ENCODE data around the gene PAQR5.

PAQR5 gene

GRCh38 chr15:69388260-69388705 is 89.6 kb downstream of the PAQR5 start:
- H3K4me1 ChIP-seq (ENCODE audit: control insufficient read depth, insufficient read depth, low read length) = peaks cover 11% of the 10 kb centered on the region
- H3K36me3 ChIP-seq (ENCODE audit: insufficient read depth, low read length) = no peaks in the 10 kb centered on the region
- no peaks in the 10 kb centered on the region for H3K9me3 ChIP-seq (replicated peaks; ENCODE audit: low read length)
- H3K4me3 ChIP-seq (ENCODE audit: low read length) = no peak overlapping the region
- no peak overlapping the region for H3K4me2 ChIP-seq (ENCODE audit: low read length)
- no peaks in the 10 kb centered on the region for H3K27me3 ChIP-seq (ENCODE audit: control insufficient read depth, insufficient read depth, low read length)
- no peak overlapping the region for H3K9ac ChIP-seq (ENCODE audit: low read depth, low read length)

- no peak overlapping the region for H3K9ac ChIP-seq (ENCODE audit: low read depth, low read length)
These were observed 90.7 kb downstream of the PAQR5 start for GRCh38 chr15:69389426-69389825.

GRCh38 chr15:69390575-69390974 is 91.9 kb downstream of the PAQR5 start:
- H3K9ac ChIP-seq (ENCODE audit: low read depth, low read length) = no peak overlapping the region
- no peaks in the 10 kb centered on the region for H3K27me3 ChIP-seq (ENCODE audit: control insufficient read depth, insufficient read depth, low read length)
- H3K4me3 ChIP-seq (ENCODE audit: low read length) = no peak overlapping the region
- H3K4me2 ChIP-seq (ENCODE audit: low read length) = no peak overlapping the region
- peaks cover 28% of the 10 kb centered on the region for H3K4me1 ChIP-seq (ENCODE audit: control insufficient read depth, insufficient read depth, low read length)
- no peaks in the 10 kb centered on the region for H3K9me3 ChIP-seq (replicated peaks; ENCODE audit: low read length)
- peaks cover 4% of the 10 kb centered on the region for H3K36me3 ChIP-seq (ENCODE audit: insufficient read depth, low read length)

More at GRCh38 chr15:69389426-69389825, 90.7 kb downstream of the PAQR5 start:
- Histone ChIP-seq H3K9me3 (replicated peaks; ENCODE audit: low read length) (no peaks in the 10 kb centered on the region), H3K4me2 (ENCODE audit: low read length) (no peak overlapping the region), H3K27me3 (ENCODE audit: control insufficient read depth, insufficient read depth, low read length) (no peaks in the 10 kb centered on the region), H3K36me3 (ENCODE audit: insufficient read depth, low read length) (no peaks in the 10 kb centered on the region), H3K4me3 (ENCODE audit: low read length) (no peak overlapping the region), H3K4me1 (ENCODE audit: control insufficient read depth, insufficient read depth, low read length) (peaks cover 22% of the 10 kb centered on the region)

DNA sequence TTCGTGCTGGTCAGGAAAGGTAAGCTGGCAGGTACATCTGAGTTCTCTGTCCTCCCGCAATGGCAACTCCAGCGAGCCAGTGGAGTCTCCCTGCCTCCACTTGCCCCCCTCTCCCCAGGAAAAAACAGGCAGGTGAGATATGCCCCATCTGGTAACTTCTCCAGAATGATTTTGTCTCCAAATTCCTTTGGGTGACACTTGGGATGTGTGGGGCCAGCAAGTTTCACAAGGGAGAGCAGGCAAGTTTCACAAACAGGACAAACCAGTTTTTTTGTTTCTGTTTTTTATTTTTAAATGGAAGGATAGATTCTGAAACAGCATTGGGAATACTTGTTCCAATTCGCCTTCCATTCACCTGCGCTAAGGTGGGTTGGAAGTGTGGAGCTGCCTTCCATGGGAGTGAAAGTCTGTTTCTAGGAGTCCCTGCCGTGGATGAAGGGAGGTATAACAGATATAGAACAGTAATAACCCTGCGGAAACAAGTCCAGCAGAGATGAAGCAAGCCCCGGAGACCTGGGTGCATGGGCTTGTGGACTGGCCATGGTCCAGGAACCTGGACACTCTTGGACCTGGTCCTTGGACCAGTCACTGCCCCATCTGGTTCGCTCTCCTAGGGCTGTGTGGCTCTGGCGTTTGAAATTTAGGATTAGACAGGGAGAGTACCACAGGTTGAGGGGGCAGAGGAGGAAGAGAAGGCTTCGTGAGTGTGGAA is 92.5 kb downstream of the PAQR5 start:
- Histone ChIP-seq H3K4me2 (ENCODE audit: low read length) (no peak overlapping the region), H3K4me1 (ENCODE audit: control insufficient read depth, insufficient read depth, low read length) (peaks cover 28% of the 10 kb centered on the region), H3K9me3 (replicated peaks; ENCODE audit: low read length) (no peaks in the 10 kb centered on the region), H3K27me3 (ENCODE audit: control insufficient read depth, insufficient read depth, low read length) (no peaks in the 10 kb centered on the region), H3K4me3 (ENCODE audit: low read length) (no peak overlapping the region), H3K9ac (ENCODE audit: low read depth, low read length) (no peak overlapping the region), H3K36me3 (ENCODE audit: insufficient read depth, low read length) (peaks cover 4% of the 10 kb centered on the region)

GRCh38 chr15:69392352-69392751 is 93.6 kb downstream of the PAQR5 start:
- Histone ChIP-seq H3K9me3 (replicated peaks; ENCODE audit: low read length) (no peaks in the 10 kb centered on the region), H3K27me3 (ENCODE audit: control insufficient read depth, insufficient read depth, low read length) (no peaks in the 10 kb centered on the region), H3K4me1 (ENCODE audit: control insufficient read depth, insufficient read depth, low read length) (peaks cover 28% of the 10 kb centered on the region), H3K36me3 (ENCODE audit: insufficient read depth, low read length) (peaks cover 4% of the 10 kb centered on the region), H3K4me3 (ENCODE audit: low read length) (no peak overlapping the region), H3K9ac (ENCODE audit: low read depth, low read length) (no peak overlapping the region), H3K4me2 (ENCODE audit: low read length) (no peak overlapping the region)

- H3K9me3 ChIP-seq (replicated peaks; ENCODE audit: low read length) = no peaks in the 10 kb centered on the region
- H3K4me3 ChIP-seq (ENCODE audit: low read length) = no peak overlapping the region
- no peaks in the 10 kb centered on the region for H3K27me3 ChIP-seq (ENCODE audit: control insufficient read depth, insufficient read depth, low read length)
- peaks cover 4% of the 10 kb centered on the region for H3K36me3 ChIP-seq (ENCODE audit: insufficient read depth, low read length)
- H3K4me2 ChIP-seq (ENCODE audit: low read length) = peak overlapping the region; percentile 45
- peak overlapping the region; percentile 7 for H3K9ac ChIP-seq (ENCODE audit: low read depth, low read length)
- H3K4me1 ChIP-seq (ENCODE audit: control insufficient read depth, insufficient read depth, low read length) = peaks cover 36% of the 10 kb centered on the region
These were observed 95.2 kb downstream of the PAQR5 start for GRCh38 chr15:69393831-69394491.

DNA sequence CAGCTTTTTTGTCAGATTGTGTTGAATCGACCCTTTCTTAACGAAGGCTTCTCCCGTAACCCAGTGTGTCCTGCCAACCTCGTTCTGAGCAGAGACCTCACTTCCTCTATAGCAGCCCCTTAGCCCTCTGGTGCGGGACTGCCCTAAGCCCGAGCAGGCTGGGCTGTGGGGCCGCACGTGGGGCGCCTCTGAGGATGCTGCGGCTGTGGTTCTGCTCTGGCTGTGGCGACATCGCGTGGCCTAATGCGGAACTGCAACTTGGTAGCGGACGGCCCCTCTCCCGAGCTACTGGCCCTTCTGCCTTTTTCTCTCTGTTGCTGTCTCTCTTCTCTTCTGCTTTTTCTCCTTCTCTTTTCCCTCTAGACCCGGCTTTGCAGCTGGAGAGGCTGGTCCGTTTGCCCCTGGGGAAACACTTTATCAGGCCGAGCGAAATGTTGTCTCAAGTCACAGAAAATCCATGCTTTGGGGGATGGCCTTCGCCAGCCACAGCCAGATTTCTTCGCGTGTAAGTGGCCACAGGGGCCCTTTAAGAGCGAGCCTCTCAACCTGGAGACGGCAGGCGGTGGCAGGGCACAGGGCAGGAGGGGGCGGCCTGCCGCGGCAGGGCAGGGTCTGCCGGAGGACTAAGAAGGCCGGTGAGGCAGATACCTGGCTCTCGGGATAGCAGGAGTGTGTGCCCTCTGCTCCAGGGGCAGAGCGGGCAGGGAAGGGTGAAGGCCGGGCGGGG is 96.0 kb downstream of the PAQR5 start:
- Histone ChIP-seq H3K4me2 (ENCODE audit: low read length) (peak overlapping the region; percentile 45), H3K36me3 (ENCODE audit: insufficient read depth, low read length) (peaks cover 4% of the 10 kb centered on the region), H3K4me3 (ENCODE audit: low read length) (no peak overlapping the region), H3K4me1 (ENCODE audit: control insufficient read depth, insufficient read depth, low read length) (peaks cover 36% of the 10 kb centered on the region), H3K9ac (ENCODE audit: low read depth, low read length) (peak overlapping the region; percentile 30), H3K27me3 (ENCODE audit: control insufficient read depth, insufficient read depth, low read length) (no peaks in the 10 kb centered on the region), H3K9me3 (replicated peaks; ENCODE audit: low read length) (no peaks in the 10 kb centered on the region)

GRCh38 chr15:69395460-69395859 is 96.7 kb downstream of the PAQR5 start:
- no peak overlapping the region for H3K9ac ChIP-seq (ENCODE audit: low read depth, low read length)
- no peaks in the 10 kb centered on the region for H3K9me3 ChIP-seq (replicated peaks; ENCODE audit: low read length)
- peaks cover 34% of the 10 kb centered on the region for H3K4me1 ChIP-seq (ENCODE audit: control insufficient read depth, insufficient read depth, low read length)
- H3K4me3 ChIP-seq (ENCODE audit: low read length) = no peak overlapping the region
- no peaks in the 10 kb centered on the region for H3K27me3 ChIP-seq (ENCODE audit: control insufficient read depth, insufficient read depth, low read length)
- peaks cover 7% of the 10 kb centered on the region for H3K36me3 ChIP-seq (ENCODE audit: insufficient read depth, low read length)
- no peak overlapping the region for H3K4me2 ChIP-seq (ENCODE audit: low read length)

DNA sequence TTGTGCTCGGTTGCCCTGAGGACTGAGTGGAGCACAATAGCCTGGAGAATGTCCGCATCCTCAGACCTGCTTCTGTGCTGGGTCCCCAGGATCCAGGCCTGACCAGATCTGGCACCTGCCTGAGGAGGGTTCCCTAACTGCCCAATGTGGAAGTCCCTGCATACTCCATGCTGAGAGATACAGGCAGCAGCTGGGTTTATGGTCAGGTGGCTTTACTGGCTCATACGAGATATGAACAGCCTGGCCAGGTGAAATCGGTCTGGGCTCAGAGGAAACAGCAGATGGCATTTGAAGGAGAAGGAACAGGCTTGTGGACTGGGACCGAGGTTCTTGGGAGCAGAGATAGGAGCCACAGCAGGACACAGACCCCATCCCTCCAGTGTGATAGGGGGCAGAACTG is 97.3 kb downstream of the PAQR5 start:
- no peaks in the 10 kb centered on the region for H3K27me3 ChIP-seq (ENCODE audit: control insufficient read depth, insufficient read depth, low read length)
- H3K4me1 ChIP-seq (ENCODE audit: control insufficient read depth, insufficient read depth, low read length) = peaks cover 30% of the 10 kb centered on the region
- no peak overlapping the region for H3K4me2 ChIP-seq (ENCODE audit: low read length)
- no peak overlapping the region for H3K4me3 ChIP-seq (ENCODE audit: low read length)
- peaks cover 7% of the 10 kb centered on the region for H3K36me3 ChIP-seq (ENCODE audit: insufficient read depth, low read length)
- no peak overlapping the region for H3K9ac ChIP-seq (ENCODE audit: low read depth, low read length)
- H3K9me3 ChIP-seq (replicated peaks; ENCODE audit: low read length) = no peaks in the 10 kb centered on the region

GRCh38 chr15:69398491-69398891 is 99.8 kb downstream of the PAQR5 start:
- peaks cover 33% of the 10 kb centered on the region for H3K4me1 ChIP-seq (ENCODE audit: control insufficient read depth, insufficient read depth, low read length)
- H3K27me3 ChIP-seq (ENCODE audit: control insufficient read depth, insufficient read depth, low read length) = no peaks in the 10 kb centered on the region
- no peaks in the 10 kb centered on the region for H3K9me3 ChIP-seq (replicated peaks; ENCODE audit: low read length)
- no peak overlapping the region for H3K9ac ChIP-seq (ENCODE audit: low read depth, low read length)
- no peak overlapping the region for H3K4me2 ChIP-seq (ENCODE audit: low read length)
- no peak overlapping the region for H3K4me3 ChIP-seq (ENCODE audit: low read length)
- H3K36me3 ChIP-seq (ENCODE audit: insufficient read depth, low read length) = peaks cover 7% of the 10 kb centered on the region

- peaks cover 12% of the 10 kb centered on the region for H3K36me3 ChIP-seq (ENCODE audit: insufficient read depth, low read length)
- H3K4me1 ChIP-seq (ENCODE audit: control insufficient read depth, insufficient read depth, low read length) = peaks cover 34% of the 10 kb centered on the region
- H3K9me3 ChIP-seq (replicated peaks; ENCODE audit: low read length) = no peaks in the 10 kb centered on the region
- no peak overlapping the region for H3K4me2 ChIP-seq (ENCODE audit: low read length)
- no peak overlapping the region for H3K9ac ChIP-seq (ENCODE audit: low read depth, low read length)
- H3K27me3 ChIP-seq (ENCODE audit: control insufficient read depth, insufficient read depth, low read length) = no peaks in the 10 kb centered on the region
- H3K4me3 ChIP-seq (ENCODE audit: low read length) = no peak overlapping the region
These were observed 102.1 kb downstream of the PAQR5 start for GRCh38 chr15:69400850-69401249.
